ENCODE measurements around the gene SLC12A5. TPM values are rescaled to one million over a fixed set of nuclear protein-coding genes. Genes with fewer than 3 reads are reported as not detected.

SLC12A5 gene
- polyA plus RNA-seq, 10 donors, result 0.29 to 1.5 (median 0.81) TPM

DNA sequence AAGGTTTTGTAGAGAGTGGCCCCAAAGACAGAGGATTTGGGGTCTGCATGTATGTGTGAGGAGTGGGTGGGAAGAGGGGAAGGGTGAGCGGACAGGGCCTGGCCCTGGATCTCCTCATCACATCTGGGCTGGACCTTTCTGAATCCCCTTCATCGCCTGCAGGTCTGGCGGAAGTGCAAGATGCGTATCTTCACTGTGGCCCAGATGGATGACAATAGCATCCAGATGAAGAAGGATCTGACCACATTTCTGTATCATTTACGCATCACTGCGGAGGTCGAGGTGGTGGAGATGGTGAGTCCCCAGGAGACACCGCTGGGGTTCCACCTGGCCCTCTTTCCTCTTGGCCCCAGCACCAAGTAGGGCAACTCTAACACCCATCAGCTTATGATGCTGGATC is 24.4 kb downstream of the SLC12A5 start:
- no peak for DNase-seq

DNA sequence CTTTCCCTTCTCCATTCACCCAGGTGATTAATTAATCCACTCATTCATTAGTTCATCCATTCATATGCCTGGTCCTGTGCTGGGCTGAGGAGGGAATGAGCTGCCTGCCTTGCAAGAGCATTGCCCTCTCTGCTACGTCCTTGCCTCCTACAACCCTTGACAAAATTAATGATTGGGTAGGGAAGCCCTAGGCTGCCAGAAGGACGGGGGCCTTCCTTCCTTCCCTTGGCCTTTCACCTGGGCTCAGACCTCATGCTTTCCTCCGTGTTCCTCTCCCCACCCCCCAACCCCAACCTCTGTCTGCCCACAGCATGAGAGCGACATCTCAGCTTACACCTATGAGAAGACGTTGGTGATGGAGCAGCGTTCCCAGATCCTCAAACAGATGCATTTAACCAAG is 25.6 kb downstream of the SLC12A5 start:
- no peak for DNase-seq

DNA sequence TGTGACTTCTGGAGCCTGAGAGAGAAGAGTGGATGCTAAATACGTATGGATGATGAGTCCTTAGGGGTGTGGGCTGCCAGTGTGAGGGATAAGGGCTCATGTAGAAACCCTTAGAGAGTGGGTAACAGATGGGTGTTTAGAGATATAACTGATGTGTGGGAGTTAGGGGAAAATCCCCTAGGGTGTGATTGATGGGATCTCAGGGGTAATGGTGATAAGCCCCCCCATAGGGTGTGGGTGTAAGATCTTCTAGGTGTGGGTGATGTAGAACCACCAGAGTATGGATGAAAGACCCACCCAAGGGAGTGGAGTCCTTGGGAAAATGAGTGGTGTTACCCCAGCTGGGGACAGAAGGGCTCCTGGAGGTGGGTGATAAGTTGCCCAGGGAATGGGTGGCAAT is 26.3 kb downstream of the SLC12A5 start:
- no peak for DNase-seq

DNA sequence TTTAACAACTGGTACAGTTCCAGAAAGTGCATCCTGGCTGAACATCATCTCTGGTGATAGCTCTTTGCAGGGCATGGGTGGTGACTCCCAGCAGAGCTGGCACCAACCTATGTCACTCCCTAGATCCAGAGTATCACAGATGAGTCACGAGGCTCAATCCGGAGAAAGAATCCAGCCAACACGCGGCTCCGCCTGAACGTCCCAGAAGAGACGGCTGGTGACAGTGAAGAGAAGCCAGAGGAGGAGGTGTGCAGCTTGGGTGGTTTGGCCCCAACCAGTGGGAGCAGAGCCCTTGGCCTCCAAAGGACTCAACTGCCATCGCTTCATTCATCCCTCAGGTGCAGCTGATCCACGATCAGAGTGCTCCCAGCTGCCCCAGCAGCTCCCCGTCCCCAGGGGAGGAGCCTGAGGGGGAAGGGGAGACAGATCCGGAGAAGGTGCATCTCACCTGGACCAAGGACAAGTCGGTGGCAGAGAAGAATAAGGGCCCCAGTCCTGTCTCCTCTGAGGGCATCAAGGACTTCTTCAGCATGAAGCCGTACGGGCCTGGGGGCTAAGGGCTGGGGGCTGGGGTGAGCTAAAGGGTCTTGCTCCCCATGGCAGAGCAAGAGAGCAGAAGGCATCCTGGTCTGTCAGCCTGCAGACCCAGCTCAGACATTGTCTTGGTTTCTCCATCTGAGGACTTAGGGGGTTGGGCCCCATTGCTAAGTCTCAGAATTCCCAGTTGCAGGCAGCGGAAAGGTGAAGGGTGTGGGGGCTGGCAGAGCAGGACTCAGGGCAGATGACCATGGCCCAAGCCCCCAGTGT is 27.2 kb downstream of the SLC12A5 start:
- DNase-seq, result no peak

DNA sequence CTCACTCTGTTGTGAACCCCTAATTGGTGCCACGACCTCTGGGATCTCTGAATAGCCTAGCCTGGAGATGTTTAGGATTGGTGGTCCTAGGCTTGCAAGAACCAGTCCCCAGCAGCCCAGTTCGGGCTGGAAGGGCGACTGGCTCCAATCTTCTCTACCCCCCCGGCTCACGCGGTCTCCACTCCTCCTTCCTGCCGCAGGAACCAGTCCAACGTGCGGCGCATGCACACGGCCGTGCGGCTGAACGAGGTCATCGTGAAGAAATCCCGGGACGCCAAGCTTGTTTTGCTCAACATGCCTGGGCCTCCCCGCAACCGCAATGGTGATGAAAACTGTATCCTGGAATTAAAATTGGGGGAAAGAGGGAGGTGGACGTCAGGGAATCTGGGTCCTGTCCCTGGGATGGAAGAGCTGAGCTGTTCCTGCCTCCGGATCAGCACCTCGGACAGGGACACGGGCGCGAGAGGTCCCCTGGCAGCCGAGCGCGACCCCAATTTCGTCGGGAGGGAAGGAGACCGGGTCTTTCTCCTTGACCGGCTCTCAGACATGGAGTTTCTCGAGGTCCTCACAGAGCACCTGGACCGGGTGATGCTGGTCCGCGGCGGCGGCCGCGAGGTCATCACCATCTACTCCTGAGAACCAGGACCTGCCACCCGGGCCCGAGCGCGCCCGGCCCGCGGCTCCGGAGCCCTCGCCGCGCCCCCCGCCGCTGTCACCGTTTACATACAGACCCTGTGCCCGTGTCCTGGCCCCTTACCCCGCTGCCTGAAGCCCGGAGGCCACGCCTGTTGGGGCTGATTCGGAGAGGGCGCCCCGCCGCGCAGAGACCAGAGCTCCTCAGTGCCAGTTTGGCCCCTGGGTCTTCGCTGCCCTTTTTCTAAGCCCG is 28.2 kb downstream of the SLC12A5 start:
- peak; percentile 46 to 87 (median 79) for DNase-seq

DNA sequence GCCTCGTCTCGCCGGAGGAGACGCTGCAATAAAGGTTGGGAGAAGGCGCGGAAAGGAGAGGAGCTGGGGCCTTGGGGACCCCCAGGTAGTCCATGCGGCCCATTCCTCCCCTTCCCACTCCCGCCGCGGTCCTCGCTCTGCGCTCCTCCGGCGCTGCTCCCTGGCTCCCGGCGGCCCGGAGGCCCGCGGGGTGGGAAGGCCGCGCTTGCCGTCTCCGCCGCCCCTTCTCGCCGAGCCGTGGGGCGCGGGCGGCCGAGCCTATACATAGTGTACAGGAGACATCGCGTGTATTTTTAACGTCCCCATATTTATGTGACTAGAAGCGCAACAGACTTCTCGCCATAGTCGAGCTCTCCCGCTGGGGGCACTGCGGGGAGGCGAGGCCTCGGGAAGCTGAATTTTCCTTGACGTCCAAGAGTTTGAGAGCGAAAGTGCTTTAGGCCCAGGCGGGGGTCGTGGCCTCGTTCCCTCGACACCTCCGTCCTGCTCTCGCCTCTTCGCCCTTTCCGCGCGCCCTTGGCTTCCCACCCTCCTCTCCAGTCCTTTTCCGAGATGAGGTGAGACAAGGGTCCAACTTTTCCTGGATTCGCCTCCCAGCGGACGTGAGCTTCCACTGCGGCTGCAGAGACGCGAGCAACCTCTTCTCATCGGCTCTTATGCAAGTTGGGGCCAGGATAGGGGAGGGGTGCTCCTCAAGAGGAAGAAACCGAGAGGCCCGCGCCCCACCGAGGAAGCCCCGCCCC is 29.0 kb downstream of the SLC12A5 start:
- DNase-seq, result peak; percentile 9 to 73 (median 40)

DNA sequence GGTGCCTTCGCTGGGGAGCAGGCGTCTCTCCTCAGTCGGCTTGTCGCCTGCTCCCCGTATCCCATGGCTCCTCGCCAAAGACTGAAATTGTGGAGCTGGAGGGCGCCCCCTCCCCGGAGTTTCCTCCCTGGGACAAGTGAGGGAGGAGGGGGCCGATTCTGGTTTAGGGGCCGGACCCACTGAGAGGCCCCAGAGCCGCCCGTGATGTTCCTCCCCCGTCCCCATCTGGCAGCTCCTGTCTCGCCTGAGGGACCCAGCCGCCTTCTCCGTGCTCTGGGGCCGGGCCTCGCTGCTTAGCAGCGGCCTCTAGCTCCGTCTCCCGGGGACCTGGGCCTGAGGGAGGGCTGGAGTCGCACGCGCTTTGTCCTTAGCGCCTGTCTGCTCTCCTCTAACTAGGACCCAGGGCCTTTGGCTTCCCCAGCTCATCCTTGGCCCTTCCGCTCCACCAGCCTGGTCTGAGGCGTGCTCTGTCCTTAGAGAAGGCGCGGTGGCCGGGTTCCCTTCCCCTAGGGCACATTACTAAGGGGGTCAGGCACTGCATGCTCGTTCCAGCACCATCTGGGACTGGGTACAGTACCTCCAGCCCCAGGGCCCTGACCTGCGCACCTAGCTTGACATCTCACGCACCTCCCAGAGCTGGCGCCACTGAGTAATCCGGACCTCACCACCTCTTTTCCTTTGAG is 29.7 kb downstream of the SLC12A5 start:
- no peak for DNase-seq

DNA sequence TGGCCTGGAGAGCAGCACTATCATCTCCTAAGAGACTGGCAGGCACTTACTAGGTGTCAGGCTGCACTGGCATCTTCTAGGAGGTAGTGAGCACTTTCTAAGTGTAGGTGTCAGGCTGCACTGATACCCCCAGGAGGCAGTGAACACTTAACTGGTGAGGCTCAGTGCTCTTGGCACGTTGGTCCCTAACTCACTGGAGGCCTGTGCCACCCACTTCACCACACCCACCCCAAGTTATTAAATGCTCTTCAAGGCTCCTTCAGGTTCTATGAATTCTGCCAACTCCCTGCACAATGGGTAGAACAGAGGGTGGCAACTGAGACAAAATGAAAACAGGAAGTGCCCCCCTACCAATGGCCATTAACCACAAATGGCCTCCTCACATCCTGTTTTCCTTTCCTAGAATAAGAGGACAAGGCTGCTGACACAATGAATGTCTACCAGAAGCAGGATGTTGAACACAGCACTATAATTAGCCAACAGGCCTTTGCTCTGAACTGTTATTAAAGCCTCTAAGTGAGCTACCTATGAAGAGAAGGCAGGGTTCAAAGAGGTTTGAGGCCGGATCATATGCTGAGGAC is 31.4 kb downstream of the SLC12A5 start:
- peak in 2 of 3 donors; percentile 6 to 30 for DNase-seq

DNA sequence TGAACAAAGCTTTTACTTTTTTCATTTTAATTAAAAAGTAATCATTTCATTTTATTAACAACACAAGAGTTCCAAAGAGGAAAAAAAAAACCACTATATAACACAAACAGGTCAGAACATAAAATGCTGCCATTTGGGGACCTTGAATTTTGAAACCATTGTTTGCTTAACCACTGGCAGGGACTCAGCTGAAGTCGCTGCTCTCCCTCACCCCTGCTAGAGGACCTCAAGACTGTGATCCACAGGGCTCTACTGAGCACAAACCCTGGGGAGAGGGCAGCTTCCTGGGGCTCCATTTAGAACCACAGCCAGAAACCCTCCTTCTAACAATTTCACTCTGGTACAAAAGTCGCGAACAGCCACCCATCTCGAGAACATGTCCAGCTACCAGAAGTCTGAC is 32.0 kb downstream of the SLC12A5 start:
- DNase-seq, result no peak

DNA sequence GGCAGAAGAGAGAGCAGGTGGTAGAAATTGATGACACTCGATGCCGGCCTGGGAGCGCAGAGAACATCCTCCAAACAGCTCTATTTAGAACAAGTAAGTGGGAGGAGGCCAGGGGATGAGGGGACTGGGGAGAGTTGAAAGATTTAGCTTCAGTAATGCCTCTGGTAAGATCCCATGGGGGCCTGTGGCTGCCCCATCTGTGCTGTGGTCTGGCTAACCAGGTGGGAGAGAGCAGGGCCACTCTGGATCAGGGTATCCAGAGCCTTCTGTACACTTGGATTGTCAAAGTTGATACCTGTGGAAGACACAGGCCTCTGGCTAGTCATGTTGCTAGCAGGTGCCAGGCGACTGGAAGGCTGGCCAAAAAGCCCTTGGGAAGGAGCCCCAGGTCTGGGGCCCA is 33.1 kb downstream of the SLC12A5 start:
- DNase-seq, result no peak

DNA sequence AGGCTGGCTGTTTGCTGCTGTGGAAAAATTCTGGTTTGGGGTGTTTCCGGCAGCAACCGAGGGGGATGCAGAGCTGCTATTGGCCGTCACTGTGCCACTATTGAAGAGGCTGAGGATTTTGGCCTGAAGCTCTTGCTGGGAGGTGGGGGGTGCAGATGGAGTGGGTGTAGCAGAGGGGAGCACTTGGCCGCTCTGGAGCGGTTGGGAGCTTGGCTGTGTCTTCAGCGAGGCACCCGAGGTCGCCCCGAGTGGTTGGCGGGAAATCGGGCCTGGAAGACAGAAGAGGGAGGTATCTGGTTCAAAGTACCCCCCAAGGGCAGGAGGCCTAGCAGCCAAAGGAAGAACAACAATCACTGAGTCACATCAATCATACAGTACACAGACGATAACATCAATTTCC is 33.6 kb downstream of the SLC12A5 start:
- no peak for DNase-seq

DNA sequence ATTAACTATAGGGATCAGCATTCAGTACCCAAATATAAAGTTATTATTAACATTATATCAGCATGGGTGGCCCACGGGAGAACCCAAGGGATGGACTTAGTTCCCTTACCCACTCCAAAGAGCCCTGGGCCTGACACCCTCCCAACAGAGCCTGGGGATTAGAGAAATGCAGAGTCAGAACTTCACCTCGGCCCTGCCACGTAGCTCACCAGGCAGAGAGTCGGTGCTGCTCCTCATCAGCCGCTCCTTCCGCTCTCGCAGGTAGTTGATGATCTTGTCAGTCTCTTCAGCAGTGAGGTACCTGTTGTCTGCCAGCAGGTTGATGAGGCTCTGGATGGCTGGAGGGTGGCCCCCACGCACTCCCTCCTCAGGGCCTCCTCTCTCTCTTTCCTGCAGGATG is 34.1 kb downstream of the SLC12A5 start:
- no peak for DNase-seq

DNA sequence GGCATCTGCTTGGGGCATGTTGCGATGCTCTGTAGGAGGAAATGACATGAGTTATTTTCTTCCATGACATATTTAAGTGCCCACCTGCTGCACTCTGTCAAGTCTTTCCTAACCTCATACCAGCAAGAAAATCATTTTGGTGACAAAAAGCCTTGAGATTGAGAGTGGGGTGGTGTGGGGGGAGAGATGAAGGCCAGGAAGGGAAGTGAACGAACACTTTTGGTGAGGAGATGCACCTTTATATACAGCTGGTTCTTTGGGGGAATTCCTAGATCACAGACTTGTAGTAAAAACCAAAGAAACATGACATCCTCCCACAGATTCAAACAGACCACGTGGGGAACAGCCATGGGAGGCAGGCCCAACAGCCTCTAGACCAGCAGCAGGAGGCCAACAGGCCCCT is 34.6 kb downstream of the SLC12A5 start:
- DNase-seq, result no peak

DNA sequence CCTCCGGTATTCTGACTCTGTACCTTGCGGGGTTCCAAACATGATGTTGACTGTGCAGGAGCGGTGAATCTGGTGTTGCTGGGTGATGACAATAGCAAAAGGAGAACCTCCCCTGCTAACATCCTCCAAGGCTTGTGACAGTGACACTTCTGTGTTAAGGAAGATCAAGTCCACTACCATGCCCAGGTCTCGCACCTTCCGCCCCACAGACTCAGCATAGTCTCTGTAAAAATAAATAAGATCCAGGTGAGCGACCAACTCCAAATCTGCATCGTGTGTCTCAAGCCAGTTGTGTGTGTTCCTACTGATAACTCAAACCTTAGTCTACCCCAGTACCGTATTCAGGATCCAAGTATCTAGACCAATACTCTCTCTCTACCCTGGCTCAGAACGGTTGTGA is 36.0 kb downstream of the SLC12A5 start:
- DNase-seq, result no peak

DNA sequence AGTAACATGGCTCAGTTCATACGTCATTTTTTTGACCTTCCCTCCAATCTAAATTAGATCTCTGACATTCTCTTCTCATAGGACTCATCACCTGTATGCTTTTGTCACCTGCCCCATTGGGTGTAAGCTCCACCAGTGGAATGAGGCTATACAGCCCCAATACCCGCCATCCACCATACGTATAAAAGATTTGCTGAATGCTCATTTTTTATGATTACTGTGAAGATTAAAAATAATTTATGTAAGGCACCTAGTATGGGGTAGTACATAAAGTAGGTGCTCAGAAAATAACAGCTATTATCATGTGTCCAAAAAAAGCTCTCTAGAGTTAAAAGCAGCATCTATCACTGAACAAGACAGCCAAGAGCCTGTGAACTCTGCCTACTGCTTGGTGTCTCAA is 36.7 kb downstream of the SLC12A5 start:
- no peak for DNase-seq

DNA sequence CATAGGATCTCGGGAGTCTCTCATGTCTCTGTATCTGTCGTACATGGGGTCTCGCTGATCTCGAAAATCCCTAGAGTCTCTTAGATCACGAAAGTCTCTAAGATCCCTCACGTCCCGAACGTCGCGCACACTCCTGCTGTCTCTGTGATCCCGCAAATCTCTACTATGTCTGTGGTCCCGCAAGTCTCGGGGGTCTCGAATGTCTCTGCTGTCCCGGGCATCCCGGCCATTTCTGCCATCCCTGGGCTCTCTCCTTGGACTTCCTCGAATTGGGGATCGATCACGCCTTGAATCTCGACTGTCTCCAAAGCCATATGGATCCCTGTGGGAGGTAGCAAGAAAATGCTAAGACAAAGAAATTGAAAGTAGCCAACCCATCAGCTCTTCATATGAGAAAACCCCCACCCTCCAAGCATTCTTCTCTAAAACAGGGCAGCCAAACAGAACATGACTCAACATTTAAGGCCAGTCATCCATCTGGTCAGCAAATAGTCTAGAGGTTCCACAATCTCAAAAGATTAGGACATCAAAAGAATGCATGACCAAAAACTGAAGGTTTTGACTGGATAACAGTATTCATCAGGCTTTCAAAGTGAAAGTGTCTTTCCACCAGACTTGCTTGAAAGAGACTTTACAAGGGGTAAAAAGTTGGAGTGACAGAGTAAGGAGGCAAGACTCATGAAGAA is 41.3 kb downstream of the SLC12A5 start:
- DNase-seq, result peak in 1 of 3 donors; percentile 22

DNA sequence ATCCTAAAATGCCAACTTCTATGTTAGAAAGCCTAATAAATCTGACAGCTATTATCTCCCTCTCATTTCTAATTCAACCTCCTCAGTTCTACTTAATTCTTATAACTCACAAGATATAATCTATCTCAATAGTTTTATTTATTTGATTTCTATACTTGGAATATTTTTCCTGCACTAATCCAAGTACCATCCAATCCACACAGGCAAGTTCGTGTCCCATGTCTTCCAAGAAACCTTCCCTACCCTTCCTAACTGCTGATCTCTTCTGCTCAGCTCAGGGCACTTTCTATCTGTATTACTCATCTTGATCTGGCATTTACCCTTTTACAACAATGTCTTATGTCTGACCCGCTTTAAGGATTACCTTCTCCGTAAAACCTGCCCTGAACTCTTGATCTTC is 42.6 kb downstream of the SLC12A5 start:
- no peak for DNase-seq

DNA sequence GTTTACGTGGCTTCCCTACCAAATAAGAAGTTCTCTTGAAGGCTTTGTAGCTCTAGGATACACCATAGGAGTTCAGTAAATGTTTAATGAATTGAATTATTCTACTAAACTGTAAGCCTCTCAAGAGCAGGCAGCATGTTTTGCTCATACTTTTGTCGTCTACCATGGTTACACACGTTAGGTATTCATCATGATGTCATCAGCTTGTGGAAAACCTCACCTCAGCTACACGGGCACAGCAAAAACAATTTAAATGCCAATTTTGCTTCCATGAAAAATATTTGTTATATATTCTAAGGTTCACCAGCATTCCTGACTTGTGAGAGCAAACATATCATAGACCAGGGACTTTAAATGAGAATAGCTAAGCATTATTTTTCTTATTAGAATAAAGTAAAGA is 44.0 kb downstream of the SLC12A5 start:
- DNase-seq, result no peak

DNA sequence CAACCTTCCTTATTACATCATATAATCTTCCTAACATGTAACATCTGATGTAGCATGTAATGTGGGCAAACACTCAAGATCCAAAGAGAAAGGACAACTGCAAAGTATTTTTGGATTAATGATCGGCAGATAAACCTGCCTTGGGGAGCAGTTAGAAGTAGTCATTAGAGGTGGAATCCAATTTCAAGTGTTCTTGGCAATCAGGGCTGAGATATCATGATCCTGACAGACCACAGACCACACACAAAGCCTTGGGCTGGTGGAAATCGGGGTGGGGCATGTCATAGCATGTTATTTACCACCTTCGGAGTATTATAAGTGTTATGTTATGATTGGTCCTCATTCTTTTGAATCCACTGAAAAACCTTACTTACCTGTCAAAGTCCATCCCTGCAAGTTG is 44.4 kb downstream of the SLC12A5 start:
- no peak for DNase-seq

DNA sequence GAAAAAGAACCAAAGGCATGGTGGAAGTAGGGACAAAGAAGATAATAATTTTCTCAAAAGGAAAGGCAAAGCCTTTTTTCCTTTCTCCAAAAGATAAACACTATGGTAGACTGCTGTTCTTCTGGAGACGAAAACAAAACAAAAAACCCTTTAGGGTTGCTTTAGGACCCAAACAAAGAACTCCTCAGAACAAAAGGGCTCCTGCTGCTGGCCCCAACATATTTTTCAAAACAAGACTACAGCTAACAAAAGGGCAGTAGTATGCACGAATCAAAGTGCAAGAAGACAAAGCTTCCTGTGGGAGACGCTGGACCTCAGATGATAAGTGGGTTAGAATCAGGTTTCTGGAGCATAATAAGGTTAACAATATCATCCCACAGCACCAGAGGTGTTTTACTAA is 45.0 kb downstream of the SLC12A5 start:
- DNase-seq, result no peak

DNA sequence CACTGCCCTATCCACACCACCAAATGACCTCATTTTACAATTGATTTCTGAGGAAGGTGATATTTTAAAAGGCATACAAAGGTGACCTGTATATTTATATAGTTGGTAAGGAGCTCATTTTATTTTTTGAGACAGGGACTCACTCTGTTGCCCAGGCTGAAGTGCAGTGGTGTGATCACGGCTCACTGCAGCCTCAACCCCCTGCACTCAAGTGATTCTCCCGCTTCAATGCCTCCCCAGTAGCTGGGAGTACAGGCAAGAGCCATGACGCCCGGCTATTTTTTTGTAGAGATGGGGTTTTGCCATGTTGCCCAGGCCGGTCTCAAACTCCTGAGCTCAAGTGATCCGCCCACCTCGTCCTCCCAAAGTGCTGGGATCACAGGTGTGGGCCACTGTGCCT is 47.8 kb downstream of the SLC12A5 start:
- no peak for DNase-seq
